Measurements from ENCODE around the gene MFF.
"Not testable (repeated sequence)": the region's sequence is repeated elsewhere in the genome, so short reads cannot be mapped to it uniquely, and the experiment has no call there.

MFF gene

DNA sequence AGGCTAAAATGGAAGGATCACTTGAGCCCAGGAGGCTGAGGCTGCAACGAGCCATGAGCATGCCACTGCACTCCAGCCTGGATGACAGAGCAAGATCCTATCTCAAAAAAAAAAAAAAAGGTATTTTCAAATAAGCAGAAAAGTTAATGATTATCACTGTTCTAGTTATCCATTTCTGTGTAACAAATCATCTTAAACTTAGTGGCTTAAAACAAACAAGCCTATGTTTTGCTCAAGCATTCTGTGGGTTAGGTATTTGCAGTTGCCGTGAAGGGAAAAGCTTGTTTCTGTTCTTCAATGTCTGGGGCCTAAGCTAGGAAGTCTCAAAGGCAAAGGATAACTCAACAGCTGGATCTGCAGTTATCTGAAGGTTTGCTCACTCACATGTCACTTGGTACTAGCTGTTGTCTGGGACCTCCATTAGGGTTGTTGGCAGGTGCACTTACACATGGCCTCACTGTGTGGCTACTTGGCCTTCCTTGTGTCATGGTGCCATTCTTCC is 14.1 kb downstream of the MFF start:
- no peak for DNase-seq

DNA sequence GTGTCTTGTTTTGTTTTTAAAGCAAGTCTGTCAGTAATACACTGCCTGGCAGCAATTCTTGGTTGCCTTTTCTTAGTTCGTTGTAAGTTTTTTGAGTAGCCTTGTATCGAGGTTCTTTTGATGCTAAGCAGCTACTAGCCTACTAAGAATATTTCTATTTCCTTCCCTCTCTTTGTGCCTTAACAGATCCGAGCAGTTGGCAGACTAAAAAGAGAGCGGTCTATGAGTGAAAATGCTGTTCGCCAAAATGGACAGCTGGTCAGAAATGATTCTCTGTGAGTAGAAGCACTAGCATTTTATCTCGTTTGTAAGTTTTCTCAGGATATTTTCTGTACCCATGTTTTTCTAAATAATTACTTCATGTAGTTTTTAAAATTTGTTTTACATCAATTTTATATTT is 15.1 kb downstream of the MFF start:
- DNase-seq: no peak

DNA sequence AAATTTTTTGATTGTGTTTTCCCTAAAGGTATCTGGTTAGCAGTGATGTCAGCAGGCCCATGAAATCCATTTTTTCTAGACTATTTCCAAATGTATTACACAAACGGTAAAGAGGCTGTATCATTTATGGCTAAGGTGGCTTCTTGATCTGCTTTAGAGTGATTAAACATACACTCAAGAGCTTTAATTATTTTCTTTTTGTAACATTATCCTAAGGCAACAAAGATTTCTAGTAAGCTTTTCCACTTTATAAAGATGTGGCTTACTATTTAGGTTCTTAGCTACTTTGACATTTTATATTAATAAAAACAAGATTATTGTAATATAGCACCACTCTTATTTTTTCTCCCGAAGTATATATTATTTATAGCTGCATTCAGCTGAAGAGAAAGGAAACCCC is 16.5 kb downstream of the MFF start:
- DNase-seq: no peak

DNA sequence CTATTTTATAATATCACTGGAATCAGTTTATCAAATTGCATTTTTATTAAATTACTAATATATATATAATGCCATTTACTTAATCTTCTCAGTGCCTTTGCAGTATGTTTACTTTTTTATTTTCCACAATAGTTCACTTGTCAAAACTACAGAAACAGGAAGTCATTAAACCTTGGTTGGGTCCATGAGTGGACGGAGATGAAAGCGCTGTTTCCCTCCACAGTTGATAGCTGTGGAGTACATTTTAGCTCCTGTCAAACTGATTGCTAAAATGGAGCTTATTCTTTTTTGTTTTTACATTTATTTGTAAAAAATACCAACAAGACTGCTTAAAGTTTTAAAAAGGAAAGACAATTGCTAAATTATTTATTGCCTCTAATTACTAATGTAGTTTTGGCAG is 19.2 kb downstream of the MFF start:
- no peak for DNase-seq

DNA sequence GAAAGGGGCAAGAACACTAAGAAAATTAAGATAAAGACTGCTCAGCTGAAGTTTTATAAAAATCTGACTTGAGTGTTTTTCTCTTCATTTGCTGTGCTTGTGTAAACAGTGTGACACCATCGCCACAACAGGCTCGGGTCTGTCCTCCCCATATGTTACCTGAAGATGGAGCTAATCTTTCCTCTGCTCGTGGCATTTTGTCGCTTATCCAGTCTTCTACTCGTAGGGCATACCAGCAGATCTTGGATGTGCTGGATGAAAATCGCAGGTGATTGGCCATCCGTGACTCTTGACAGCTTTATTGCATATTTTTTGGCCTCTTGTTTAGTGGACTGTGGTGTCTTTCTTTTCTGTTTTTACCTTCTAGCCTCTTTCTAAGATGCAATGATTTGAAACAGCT is 22.1 kb downstream of the MFF start:
- no peak for DNase-seq

DNA sequence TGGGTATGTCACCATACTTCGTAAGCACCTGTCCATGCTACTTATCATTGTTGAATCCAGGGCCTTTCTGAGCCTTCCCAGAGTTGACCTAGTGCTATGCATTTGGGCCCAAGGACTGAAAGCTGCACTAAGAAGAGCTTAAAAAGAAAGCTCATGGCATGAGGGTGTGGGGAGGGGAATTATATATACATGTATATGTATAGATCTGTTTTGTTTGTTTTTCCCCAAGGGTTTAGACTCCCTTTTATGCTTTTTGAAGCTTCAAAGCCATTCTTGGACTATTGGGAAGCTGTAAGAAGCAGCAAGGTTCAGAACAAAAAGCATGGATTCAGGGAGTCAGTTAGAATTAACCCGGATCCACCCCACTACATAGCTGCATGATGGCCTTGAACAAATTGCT is 23.3 kb downstream of the MFF start:
- no peak for DNase-seq

DNA sequence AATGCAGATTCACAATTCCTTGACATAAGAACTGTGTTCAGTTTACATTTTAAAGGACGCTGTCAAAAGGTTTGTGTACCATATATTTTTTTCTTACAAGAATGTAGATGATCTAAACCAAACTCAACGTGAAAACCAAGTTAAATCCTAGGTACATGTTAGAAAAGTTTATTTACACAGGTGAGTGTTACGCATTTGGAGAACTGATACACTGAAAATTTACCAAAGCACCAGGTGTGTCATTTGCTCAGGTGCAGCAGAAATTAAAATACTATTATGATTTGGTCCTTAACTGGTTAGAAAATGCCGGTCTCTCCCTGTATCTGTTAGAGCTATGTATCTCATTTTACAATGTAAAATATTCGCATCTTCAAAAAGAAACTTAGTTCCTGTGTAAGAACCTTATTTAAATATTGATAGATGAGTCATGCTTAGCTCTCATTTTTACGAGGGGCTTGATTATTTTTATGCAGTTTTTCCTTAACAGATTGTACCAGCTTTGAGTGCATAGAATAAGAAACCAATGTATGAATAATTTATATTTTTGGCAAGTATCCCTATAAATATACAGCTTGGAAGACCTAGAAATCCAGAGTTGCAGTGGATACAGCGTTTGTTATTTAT is 25.1 kb downstream of the MFF start:
- no peak for DNase-seq

DNA sequence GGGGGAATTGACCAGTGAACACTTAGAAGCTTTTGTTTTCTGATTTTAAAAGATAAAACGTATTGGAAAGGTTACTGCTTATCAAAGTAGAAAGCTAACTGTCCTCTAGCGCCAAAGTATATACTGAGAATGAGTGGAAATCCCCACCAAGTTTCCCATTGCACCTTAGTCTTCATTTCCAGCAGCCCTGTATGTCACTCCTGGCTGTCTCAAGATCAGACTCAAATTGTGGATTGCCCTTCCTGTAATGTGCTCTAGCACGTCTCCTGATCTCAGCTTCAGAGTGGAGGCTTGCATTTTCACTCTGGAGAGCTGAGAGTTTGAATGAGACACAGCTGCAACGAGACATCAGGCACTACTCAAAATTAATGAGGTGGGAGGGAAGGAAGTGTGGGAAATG is 26.6 kb downstream of the MFF start:
- DNase-seq: no peak

DNA sequence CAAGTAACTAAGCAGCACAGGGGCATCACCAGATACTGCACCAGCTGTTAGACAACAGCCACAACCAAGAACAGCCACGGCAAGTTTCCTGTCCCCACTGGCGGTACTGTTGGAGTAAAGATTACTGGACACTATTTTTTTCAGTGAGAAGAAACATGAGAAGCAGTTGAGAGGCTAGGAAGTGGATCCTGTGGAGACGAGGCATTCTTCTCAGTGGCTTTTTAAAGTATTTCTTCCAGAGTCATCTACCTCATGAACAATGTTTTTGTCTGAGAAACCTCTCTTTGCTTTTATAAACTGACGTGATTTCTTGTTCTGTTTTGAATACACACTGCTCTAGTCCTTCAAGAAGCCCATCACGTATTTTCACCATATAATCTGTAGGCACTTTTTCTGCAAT is 35.3 kb downstream of the MFF start:
- DNase-seq: no peak

DNA sequence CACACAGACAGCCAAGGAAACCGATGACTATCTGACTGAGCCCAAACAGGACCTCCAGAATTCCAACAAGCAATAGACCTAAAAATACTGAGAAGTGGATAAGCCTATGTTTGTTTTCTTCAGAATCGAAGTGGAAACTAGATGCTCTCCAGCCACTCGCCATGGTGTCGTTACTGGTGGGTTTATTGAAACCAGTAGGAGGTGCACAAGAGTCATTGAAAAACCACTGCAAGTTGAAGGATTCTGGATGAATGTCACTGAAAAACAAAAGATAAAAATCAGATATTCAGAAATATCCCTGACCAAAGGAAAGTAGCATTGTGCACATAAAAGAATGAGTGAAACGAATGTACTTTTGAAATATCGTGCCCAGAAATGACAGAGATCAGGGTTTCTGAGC is 38.7 kb downstream of the MFF start:
- peak; percentile 38 for DNase-seq

DNA sequence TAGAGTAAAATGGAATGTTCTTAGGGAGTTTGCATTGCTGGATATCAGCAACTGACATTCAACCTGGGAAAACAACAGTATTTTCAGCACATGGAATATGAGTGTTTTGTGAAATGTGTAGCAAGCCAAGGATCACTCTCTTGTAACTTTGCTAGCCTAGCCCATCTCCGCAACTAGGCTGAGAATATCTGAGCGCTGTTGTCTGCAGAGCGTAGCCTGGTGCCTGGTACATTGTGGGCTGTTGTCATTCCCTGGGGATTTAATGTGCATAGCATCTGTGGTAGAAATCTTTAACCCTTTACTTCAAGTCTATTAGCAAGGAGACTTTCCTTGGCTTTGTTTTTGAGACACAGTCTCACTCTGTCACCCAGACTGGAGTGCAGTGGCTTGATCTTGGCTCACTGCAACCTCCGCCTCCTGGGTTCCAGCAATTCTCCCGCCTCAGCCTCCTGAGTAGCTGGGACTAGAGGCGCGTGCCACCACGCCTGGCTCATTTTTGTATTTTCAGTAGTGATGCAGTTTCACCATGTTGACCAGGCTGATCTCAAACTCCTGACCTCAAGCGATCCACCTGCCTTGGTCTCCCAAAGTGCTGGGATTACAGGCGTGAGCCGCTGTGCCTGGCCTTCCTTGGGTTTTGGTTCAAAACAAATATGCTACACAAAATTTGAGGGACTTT is 39.7 kb downstream of the MFF start:
- DNase-seq: not testable (repeated sequence)

DNA sequence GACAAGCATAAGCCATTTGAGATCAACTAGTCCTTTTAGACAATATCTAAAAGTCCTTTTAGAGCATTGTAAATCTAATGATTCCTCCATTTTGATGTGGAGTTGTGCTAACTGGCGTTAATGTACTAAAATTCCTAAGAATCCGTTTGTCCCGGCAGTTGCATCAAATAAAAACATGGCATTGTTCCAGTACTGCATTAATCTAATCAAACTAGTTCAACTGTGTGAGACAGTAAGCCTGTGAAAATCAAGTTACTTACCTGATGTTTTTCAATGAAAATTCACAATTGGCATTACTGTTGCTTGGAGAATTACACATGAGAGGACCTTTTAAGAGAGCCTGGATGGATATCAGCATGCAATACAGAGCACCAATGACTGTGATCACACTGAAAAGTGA is 40.8 kb downstream of the MFF start:
- DNase-seq: no peak

DNA sequence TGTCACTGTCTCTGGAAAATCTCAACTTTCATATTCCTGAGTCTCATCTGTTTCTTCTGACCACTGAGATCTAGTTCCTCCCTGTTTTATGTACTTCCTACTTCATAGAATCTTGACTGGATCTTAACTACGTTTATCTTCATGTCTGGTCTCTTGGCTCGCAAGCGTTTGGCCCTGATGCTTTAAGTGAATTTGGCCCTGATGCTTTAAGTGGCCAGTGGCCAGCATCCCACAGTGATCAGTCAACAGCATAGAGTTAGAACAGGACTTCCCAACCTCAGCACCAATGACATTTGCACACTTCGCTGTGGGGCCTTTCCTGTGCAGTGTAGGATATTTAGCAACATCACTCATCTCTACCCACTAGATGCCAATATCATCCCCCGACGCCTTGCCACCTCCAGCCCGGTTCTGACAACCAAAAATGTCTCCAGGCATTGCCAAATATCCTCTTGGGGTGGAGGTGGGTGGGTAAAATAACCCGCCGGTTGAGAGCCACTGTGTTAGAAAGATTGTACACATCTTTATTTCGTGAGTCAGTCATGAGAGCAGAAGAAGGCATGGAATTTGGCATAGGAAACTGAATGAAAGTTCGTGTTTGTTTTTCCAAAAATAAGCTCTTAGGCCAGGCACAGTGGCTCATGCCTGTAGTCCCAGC is 41.8 kb downstream of the MFF start:
- DNase-seq: no peak

DNA sequence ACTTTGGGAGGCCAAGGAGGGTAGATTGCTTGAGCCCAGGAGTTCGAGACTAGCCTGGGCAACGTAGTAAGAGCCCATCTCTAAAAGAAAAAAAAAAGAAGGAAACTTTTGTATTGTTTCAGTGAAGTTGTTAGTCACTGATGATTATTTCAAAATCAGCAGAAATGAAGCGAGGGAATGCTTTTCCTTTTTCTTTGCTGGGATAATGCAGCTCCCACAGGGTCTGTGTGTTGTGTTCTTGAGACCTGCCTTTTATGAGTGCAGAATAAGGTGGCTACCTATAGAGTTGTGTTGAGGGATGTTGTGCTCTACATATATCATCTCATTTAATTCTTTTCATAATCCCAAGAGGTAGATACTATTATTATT is 42.4 kb downstream of the MFF start:
- DNase-seq: no peak

DNA sequence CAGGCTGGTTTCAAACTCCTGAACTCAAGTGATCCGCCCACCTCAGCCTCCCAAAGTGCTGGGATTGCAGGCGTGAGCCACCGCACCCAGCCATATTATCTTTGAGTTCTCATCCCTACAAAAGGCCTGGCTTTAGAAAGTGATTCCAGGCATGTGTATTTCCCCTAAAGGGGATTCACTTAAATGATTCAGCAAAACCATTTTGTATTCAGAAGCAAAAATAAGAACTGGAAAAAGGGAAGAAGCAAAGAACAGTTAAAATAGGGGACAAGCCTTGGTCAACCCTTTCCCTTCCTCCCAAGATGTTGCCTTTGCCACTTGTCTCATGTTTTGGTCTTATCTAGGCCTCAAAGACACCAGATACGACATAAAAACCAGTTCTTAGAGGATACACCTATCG is 43.5 kb downstream of the MFF start:
- no peak for DNase-seq

DNA sequence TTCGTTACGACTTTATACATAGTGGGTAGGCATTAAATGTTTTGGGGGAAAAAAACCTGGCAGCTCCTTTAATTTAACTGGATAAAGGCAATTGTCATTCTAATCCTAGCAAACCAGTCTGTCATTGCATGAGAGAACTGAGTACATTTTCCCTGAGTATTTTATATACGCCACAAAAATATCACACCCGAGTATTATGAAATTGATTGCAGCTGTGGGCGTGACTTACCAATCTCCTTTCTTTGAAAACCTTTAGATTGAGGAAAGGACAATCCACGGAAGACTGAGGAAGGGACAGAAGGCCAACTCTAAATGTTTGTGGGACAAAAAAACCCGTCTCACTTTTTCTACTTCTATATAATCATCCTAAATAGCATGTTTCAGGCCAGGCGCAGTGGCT is 45.0 kb downstream of the MFF start:
- no peak for DNase-seq

DNA sequence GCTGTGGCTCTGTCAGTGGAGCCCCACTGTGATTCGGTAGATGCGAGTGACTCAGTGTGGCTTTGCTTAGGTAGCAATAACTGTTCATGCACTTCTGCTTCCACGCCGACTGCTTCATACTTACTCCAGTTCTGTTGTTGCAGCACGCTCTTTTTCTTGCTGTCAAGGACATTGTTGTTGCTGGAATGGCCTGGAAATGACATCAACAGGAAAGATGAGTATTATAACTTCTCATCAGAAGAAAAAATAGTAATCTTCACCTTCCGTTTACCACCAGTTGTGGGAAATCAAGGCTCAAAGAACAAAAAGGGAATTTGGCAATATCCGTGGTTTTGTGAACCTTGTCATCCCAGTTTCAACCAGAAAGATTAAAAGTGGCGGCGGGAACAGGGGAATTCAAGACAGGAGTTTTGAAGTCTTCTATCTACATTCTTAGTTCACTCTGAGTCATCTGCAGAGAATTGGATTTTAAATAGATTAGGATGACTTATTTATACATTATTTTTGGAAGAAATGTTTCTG is 45.8 kb downstream of the MFF start:
- peak; percentile 13 for DNase-seq

DNA sequence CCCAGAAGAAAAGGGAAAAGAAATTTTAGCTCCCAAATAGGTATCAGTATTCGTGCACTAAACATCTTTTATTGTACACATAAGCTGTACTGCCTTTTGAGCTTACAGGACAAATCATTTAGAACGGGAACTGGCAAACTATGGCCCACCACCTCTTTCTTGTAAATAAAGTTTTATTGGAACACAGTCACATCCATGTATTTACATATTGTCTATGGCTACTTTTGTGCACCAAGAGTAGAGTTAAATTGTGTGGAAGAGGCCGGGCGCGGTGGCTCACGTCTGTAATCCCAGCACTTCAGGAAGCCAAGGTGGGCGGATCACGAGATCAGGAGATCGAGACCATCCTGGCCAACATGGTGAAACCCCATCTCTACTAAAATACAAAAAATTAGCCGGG is 48.3 kb downstream of the MFF start:
- no peak for DNase-seq

DNA sequence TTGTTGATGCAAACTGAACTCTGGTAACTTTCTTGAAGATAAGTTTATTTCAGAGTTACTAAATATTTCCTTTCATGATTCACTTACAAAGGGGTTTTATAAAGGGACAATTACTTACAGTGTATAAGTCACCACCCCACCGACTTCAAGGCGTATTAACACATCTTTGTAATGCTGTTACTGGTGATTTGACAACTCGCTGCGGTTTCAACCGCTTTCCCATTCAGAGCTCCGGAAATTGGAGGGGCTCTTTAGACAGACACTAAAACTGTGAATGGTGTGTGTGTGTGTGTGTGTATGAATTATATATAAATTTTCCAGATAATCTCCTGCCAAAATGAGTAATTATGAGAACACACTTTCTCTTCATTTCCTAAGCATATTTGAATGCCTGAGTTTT is 49.1 kb downstream of the MFF start:
- peak; percentile 16 for DNase-seq

DNA sequence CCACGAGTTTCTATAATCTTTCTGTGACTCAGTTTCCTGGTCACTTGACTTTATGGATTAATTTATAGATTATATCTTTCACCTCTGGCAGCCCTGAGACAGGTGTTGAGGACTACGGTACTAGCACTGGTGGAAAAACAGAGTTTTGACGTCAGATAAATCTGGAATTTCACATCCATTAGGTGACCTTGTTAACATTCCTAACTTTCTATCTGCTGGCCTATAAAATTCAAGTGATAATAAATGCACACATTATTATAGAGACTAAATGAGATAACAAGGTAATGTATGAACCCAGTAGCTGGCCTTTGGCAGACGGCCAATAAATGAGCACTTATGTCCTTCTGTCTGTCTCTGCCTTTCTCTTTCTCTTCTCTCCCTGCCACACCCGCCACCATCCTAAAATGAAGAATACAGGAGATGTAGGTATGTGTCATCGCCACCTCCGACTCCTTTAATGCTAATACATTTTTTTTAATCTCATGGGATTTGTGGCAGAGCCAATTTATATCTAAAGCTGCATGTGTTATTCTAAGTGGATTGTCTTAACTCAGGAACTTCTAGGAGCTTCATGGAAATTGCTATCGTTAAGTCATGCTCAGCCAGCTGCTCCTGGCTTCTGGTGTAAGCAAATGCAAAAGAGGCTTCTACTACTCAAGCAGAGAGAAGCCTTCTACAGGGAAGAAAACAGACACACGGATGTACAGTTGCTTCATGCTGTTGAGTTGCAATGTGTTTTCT is 51.8 kb downstream of the MFF start:
- DNase-seq: no peak

DNA sequence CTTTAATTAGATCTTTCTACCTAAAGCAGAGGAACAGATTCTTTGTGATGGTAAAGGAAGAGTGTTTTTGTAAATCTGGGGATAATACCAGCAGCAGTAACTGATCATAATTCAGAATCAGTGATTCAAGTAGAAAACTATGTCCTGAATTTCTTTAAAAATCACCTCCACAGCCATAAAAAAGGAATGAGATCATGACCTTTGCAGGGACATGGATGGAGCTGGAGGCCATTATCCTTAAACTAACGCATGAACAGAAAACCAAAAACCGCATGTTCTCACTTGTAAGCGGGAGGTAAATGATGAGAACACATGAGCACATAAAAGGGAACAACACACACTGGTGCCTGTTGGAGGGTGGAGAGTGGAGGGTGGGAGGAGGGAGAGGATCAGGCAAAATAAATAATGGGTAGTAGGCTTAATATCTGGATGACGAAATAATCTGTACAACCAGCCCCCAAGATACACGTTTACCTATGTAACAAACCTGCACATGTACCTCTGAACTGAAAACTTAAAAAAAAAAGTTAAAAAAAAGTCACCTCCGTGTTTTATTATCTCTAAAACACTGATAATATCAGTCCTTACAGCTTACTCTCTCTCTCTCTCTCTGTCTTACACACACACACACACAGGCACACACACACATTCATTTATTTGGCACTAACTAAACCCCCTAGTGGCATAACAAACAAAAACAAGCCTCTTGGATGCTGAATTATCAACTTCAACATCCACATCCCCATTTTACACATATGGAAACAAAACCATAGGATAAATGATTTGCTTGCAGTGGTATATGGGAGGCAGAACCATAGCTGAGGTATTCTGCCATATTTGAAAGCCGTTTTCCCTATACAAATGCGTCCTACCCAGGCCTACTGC is 52.7 kb downstream of the MFF start:
- DNase-seq: no peak

DNA sequence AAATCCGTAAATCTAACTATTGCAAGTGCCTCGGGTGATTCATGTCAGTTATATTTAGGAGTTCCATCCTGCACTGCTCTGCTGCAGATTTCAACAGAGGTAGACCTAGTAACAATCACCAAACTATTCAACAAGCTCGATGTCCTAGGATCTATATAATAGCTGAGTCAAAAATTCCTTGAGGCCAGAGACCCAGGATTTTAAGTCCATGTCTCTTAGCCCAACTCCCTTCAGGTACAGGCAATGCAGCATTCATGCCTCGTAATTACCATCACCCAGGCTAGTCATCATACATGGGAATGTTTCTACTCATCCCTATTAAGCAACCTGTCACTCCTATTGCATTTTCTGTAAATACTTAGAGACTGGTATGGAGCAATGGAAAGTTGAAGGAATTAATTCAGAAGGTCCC is 53.3 kb downstream of the MFF start:
- DNase-seq: no peak

DNA sequence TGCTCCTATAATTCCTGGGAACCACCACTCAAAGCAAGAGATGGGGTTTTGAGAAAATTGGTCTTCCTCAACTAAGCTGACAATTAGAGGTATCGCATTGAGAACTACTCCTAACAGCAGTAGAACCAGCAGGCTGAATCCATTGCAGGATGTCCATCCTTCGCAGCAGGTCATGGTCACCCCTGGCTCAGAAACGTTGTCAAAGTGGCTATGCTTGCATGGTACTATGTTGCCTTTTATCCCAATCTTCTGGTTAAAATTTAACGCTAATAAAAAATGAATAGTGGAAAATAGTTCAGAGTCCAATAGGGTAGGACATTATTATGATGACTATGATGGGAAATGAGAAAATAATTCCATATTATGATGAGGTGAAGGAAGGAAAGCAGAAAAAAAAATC is 54.0 kb downstream of the MFF start, which contains the start of gene TM4SF20:
Gene TM4SF20 (minus strand): TSS at position 212 of the 400 bp plus-strand sequence. CDS start 38 bp downstream, at position 174.
- no peak for DNase-seq

Measured in CD4-positive, alpha-beta T cell treated with Interleukin-17A for 1 hour (primary cell).